Keratinocyte (primary cell): ENCODE results near the gene ASIC2. TPM values are rescaled to one million over a fixed set of nuclear protein-coding genes. Genes with fewer than 3 reads are reported as not detected.

Experiments used
- DNase-seq: peaks from one replicate; pipeline ENCODE4 v3.0.0-alpha.2; 2011; ENCODE audit warnings: low read depth, missing footprints, low spot score
- FAIRE-seq: peaks from 2 replicates; lab custom pipeline; 2011; peaks lifted over from hg19 to GRCh38; lab: Jason Lieb, UNC
- H2AFZ ChIP-seq: 2 replicates; pipeline ENCODE4 v1.6.0; 2012; ENCODE audit warnings: low read length, control low read depth, inconsistent platforms; ENCODE audit not compliant: control insufficient read depth
- H3K27ac ChIP-seq: 2 replicates; pipeline ENCODE4 v1.5.1; 2011; ENCODE audit warnings: low read length; ENCODE audit not compliant: control insufficient read depth, insufficient read depth
- H3K27me3 ChIP-seq: 3 replicates; pipeline ENCODE4 v1.6.0; 2011; ENCODE audit warnings: low read length; ENCODE audit not compliant: control insufficient read depth, insufficient read depth; ENCODE audit errors: extremely low read depth
- H3K36me3 ChIP-seq, 2 experiments: 2 replicates in 1 of 2; 3 replicates in 1 of 2; pipeline ENCODE4 v1.5.1; 2011; ENCODE audit warnings: low read length in 2 of 2, mild to moderate bottlenecking in 1 of 2; ENCODE audit not compliant: control insufficient read depth in 2 of 2, insufficient read depth in 2 of 2; ENCODE audit errors: extremely low read depth in 1 of 2
- H3K4me1 ChIP-seq: 3 replicates; pipeline ENCODE4 v1.5.1; 2011; ENCODE audit warnings: low read length; ENCODE audit not compliant: control insufficient read depth, insufficient read depth; ENCODE audit errors: extremely low read depth
- H3K4me2 ChIP-seq: 3 replicates; pipeline ENCODE4 v1.6.0; 2011; ENCODE audit warnings: low read depth, low read length; ENCODE audit not compliant: control insufficient read depth, insufficient read depth; ENCODE audit errors: extremely low read depth
- H3K4me3 ChIP-seq, 3 experiments: fragments of 200-600 bp in 1 of 3; sonication (generic) in 1 of 3; 2 replicates in 2 of 3; 3 replicates in 1 of 3; pipeline ENCODE4 v1.5.1; 2011 to 2016; ENCODE audit warnings: low read length in 3 of 3, mild to moderate bottlenecking in 3 of 3, control low read depth in 2 of 3, inconsistent platforms in 1 of 3, low read depth in 1 of 3, mixed read lengths in 1 of 3, mixed run types in 1 of 3, moderate library complexity in 1 of 3; ENCODE audit not compliant: control insufficient read depth in 2 of 3, insufficient read depth in 2 of 3; ENCODE audit errors: extremely low read depth in 1 of 3
- H3K79me2 ChIP-seq: 2 replicates; pipeline ENCODE4 v1.6.0; 2012; ENCODE audit warnings: low read length; ENCODE audit not compliant: control insufficient read depth, insufficient read depth
- H3K9ac ChIP-seq: 3 replicates; pipeline ENCODE4 v1.6.0; 2011; ENCODE audit warnings: low read length; ENCODE audit not compliant: control insufficient read depth, insufficient read depth; ENCODE audit errors: extremely low read depth
- H3K9me1 ChIP-seq: 3 replicates; pipeline ENCODE4 v1.6.0; 2011; ENCODE audit warnings: low read length; ENCODE audit not compliant: control insufficient read depth, insufficient read depth; ENCODE audit errors: extremely low read depth
- H3K9me3 ChIP-seq: 2 replicates; pipeline ENCODE4 v1.5.1; 2012; ENCODE audit warnings: low read depth, low read length; ENCODE audit not compliant: control insufficient read depth
- H4K20me1 ChIP-seq: 3 replicates; pipeline ENCODE4 v1.6.0; 2011; ENCODE audit warnings: low read length; ENCODE audit not compliant: control insufficient read depth, insufficient read depth; ENCODE audit errors: extremely low read depth
- EZH2 ChIP-seq: IDR thresholded peaks from one replicate; pipeline ENCODE4 v1.6.1; 2012; ENCODE audit warnings: inconsistent platforms, mild to moderate bottlenecking, low read length, moderate library complexity
- dilution Hi-C: fragments of 300-500 bp; cut with MboI; formaldehyde crosslinking; loops from one replicate; pipeline ENCODE4 v1.7.0; 2020; ENCODE audit warnings: low sequenced_read_pairs; ENCODE audit not compliant: extremely low pct_ligation_motif_present
- polyA plus RNA-seq, 5 experiments: library from polyadenylated mRNA; depleted of rRNA in 3 of 5; stranded (reverse) in 3 of 5; stranded (forward) in 1 of 5; unstranded in 1 of 5; fragments of >200 nt; gene quantifications; 1 replicate in 1 of 5; 2 replicates in 3 of 5; 3 replicates in 1 of 5; pipeline versions ENCODE4 v1.2.1 to v1.2.3, GENCODE V29; 2011 to 2012; ENCODE audit warnings: missing spikeins in 2 of 5, low read depth in 1 of 5, low replicate concordance in 1 of 5
- TF ChIP-seq, protein P1 (sequence below), 3 experiments: IDR thresholded peaks in 1 of 3; conservative IDR thresholded peaks in 1 of 3; optimal IDR thresholded peaks in 1 of 3; 2 replicates in 2 of 3; 3 replicates in 1 of 3; pipeline versions ENCODE3 to v1.5.1; 2011; ENCODE audit warnings: low read length in 3 of 3, mild to moderate bottlenecking in 3 of 3, moderate library complexity in 2 of 3, control low read depth in 1 of 3, inconsistent platforms in 1 of 3; ENCODE audit not compliant: insufficient read depth in 2 of 3; ENCODE audit errors: extremely low read depth in 1 of 3

Gene ASIC2
- polyA plus RNA-seq, 1 donor (not counting 4 experiments of a cell fraction or from before 2014, with no cell fraction given), result not detected

- H3K9me3 ChIP-seq, result no peaks in the 10 kb centered on the region
- H3K36me3 ChIP-seq, result no peaks in the 10 kb centered on the region
- no peak overlapping the region for H3K9ac ChIP-seq
- TF ChIP-seq, protein P1, sequence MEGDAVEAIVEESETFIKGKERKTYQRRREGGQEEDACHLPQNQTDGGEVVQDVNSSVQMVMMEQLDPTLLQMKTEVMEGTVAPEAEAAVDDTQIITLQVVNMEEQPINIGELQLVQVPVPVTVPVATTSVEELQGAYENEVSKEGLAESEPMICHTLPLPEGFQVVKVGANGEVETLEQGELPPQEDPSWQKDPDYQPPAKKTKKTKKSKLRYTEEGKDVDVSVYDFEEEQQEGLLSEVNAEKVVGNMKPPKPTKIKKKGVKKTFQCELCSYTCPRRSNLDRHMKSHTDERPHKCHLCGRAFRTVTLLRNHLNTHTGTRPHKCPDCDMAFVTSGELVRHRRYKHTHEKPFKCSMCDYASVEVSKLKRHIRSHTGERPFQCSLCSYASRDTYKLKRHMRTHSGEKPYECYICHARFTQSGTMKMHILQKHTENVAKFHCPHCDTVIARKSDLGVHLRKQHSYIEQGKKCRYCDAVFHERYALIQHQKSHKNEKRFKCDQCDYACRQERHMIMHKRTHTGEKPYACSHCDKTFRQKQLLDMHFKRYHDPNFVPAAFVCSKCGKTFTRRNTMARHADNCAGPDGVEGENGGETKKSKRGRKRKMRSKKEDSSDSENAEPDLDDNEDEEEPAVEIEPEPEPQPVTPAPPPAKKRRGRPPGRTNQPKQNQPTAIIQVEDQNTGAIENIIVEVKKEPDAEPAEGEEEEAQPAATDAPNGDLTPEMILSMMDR (optimal IDR thresholded peaks at IDR 0.05 in 1 of 3, IDR thresholded peaks at IDR 0.05 in 1 of 3, conservative IDR thresholded peaks at IDR 0.05 in 1 of 3; ENCODE audit: extremely low read depth in 1 of 3, insufficient read depth in 2 of 3, low read length in 3 of 3), result no peak
- no peak for TF ChIP-seq EZH2
- no peaks in the 10 kb centered on the region for H3K79me2 ChIP-seq
- no peak overlapping the region for H3K4me3 ChIP-seq
- no peaks in the 10 kb centered on the region for H3K27me3 ChIP-seq
- no peaks in the 10 kb centered on the region for H3K9me1 ChIP-seq
- no peak for DNase-seq
- dilution Hi-C loops, result no loop called here
- no peaks in the 10 kb centered on the region for H4K20me1 ChIP-seq
- H2AFZ ChIP-seq, result no peak overlapping the region
- no peak overlapping the region for H3K4me2 ChIP-seq
- FAIRE-seq, result no peak
- no peak overlapping the region for H3K27ac ChIP-seq
- H3K4me1 ChIP-seq, result peaks cover 29% of the 10 kb centered on the region
Observed at GRCh38 chr17:33113991-33114370, 179.1 kb downstream of the ASIC2 start.

DNA sequence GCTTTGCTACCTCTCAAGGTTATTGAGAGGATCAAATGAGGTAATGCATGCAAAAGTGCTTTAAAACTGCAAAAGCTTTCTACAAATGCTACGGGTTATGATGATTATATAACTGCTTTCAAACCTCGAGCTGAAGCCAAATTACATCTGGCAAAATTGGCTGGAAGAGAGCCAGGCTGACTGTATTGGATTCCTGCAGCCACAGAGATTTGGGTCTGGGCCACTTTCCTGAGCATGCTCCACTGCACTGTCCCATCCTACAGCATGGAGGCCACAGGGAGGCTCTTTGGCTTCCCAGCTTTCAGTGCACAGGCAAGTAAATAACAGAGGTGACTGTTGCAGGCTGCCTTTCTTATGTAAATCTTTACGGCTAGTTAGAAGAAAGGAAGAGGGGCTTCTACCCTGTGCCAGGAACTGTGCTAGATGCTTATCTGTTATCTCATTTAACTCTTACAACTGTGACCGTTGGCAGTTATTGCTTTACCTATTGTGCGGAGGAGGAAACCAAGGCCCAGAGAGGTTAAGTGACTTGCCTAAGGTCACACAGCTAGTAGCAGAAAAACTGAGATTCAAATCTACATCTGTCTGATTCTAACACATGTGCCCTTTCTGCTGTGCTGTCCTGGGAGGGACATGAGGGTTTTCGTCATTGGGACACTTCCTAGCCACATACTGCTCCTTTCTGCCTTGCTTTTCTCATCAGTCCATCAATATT, 179.7 kb downstream of the ASIC2 start:
- Histone ChIP-seq H3K9me1 (no peaks in the 10 kb centered on the region), H2AFZ (no peak overlapping the region), H3K36me3 (no peaks in the 10 kb centered on the region), H3K9me3 (no peaks in the 10 kb centered on the region), H4K20me1 (no peaks in the 10 kb centered on the region), H3K27me3 (no peaks in the 10 kb centered on the region), H3K79me2 (no peaks in the 10 kb centered on the region), H3K9ac (no peak overlapping the region), H3K27ac (peak overlapping the region; percentile 41), H3K4me2 (peak overlapping the region; percentile 48), H3K4me3 (no peak overlapping the region), H3K4me1 (peaks cover 29% of the 10 kb centered on the region)
- DNase-seq (no peak), FAIRE-seq (peak; percentile 36)
- dilution Hi-C loops, result no loop called here
- no peak for TF ChIP-seq EZH2
- TF ChIP-seq, protein P1 (optimal IDR thresholded peaks at IDR 0.05 in 1 of 3, IDR thresholded peaks at IDR 0.05 in 1 of 3, conservative IDR thresholded peaks at IDR 0.05 in 1 of 3; ENCODE audit: extremely low read depth in 1 of 3, insufficient read depth in 2 of 3, low read length in 3 of 3), result no peak
